ENCODE measurements around the gene COMMD6.

COMMD6 gene

GRCh38 chr13:75521956-75522355 is 15.7 kb downstream of the COMMD6 start:
- no peak for DNase-seq

GRCh38 chr13:75518439-75519088 is 19.1 kb downstream of the COMMD6 start:
- DNase-seq: no peak

- DNase-seq: no peak
Observed at GRCh38 chr13:75514080-75514995, 23.3 kb downstream of the COMMD6 start.

- DNase-seq: no peak
Observed at GRCh38 chr13:75513271-75513670, 24.4 kb downstream of the COMMD6 start.

- DNase-seq: no peak
Observed at GRCh38 chr13:75512253-75512652, 25.4 kb downstream of the COMMD6 start.

- no peak for DNase-seq
Observed at GRCh38 chr13:75511051-75511625, 26.5 kb downstream of the COMMD6 start.

- DNase-seq: no peak
Observed at GRCh38 chr13:75508002-75508548, 29.6 kb downstream of the COMMD6 start.

- no peak for DNase-seq
Observed at GRCh38 chr13:75507027-75508001, 30.3 kb downstream of the COMMD6 start.

- no peak for DNase-seq
Observed at GRCh38 chr13:75506018-75506417, 31.6 kb downstream of the COMMD6 start.

GRCh38 chr13:75505327-75505726 is 32.3 kb downstream of the COMMD6 start:
- no peak for DNase-seq

- no peak for DNase-seq
Observed at GRCh38 chr13:75495938-75496337, 41.7 kb downstream of the COMMD6 start.

- no peak for DNase-seq
Observed at GRCh38 chr13:75494491-75494890, 43.1 kb downstream of the COMMD6 start.

- DNase-seq: no peak
Observed at GRCh38 chr13:75493156-75493555, 44.5 kb downstream of the COMMD6 start.

- no peak for DNase-seq
Observed at GRCh38 chr13:75492389-75492788, 45.3 kb downstream of the COMMD6 start.

GRCh38 chr13:75491376-75491775 is 46.3 kb downstream of the COMMD6 start:
- DNase-seq: no peak

- no peak for DNase-seq
Observed at GRCh38 chr13:75489502-75490263, 48.0 kb downstream of the COMMD6 start.

- DNase-seq: no peak
Observed at GRCh38 chr13:75486146-75487062, 51.2 kb downstream of the COMMD6 start.

- no peak for DNase-seq
Observed at GRCh38 chr13:75485286-75486062, 52.2 kb downstream of the COMMD6 start.

GRCh38 chr13:75482820-75483079 is 54.9 kb downstream of the COMMD6 start:
- DNase-seq: no peak
